A673 (cell line): ENCODE results near the gene ADAMTS3.

ENCODE experiments used
- CTCF ChIP-seq: fragments of 300-800, 200-600 bp; sonication (generic); conservative IDR thresholded peaks from 2 replicates; pipeline ENCODE4 v1.5.1; 2017; ENCODE audit warnings: low read depth, mild to moderate bottlenecking, antibody characterized with exemption, low read length, moderate library complexity, mixed read lengths
- EZH2 ChIP-seq: fragments of 200-600 bp; sonication (generic); IDR thresholded peaks from 2 replicates; pipeline ENCODE4 v1.6.1; 2017; ENCODE audit warnings: borderline replicate concordance, low read depth, mild to moderate bottlenecking, mixed read lengths, antibody characterized with exemption, low read length; ENCODE audit not compliant: poor library complexity, severe bottlenecking

- TF ChIP-seq CTCF (no peak), EZH2 (no peak)
Measured at GRCh38 chr4:72553540-72554337, 15.3 kb downstream of the ADAMTS3 start.
